Hepatocyte (in vitro differentiated cells): ENCODE data around the gene LIN28B.

Source experiments
- CTCF ChIP-seq: fragments of 200-600 bp; sonication (generic); IDR thresholded peaks from 2 replicates; pipeline ENCODE4 v1.5.1; 2016; ENCODE audit warnings: antibody characterized with exemption, mild to moderate bottlenecking; ENCODE audit not compliant: poor library complexity
- EZH2 ChIP-seq: fragments of 200-600 bp; sonication (generic); IDR thresholded peaks from 2 replicates; pipeline ENCODE4 v1.6.1; 2016; ENCODE audit warnings: antibody characterized with exemption, mild to moderate bottlenecking, borderline replicate concordance
- EZH2phosphoT487 ChIP-seq: fragments of 200-600 bp; sonication (generic); IDR thresholded peaks from one replicate; pipeline ENCODE4 v1.6.1; 2018; ENCODE audit warnings: antibody characterized with exemption, mild to moderate bottlenecking, low read depth, moderate library complexity; ENCODE audit not compliant: unreplicated experiment, severe bottlenecking

- TF ChIP-seq CTCF (no peak), EZH2 (no peak), EZH2phosphoT487 (no peak)
Observed at GRCh38 chr6:104943781-104944180, 13.1 kb upstream of the LIN28B start.
